ENCODE results near the gene MESP2.

GRCh38 chr15:89781891-89782618 is 5.9 kb downstream of the MESP2 start:
- TF ChIP-seq CTCF (IDR thresholded peaks at IDR 0.05) (no peak), POLR2A (IDR thresholded peaks at IDR 0.05) (no peak)
